ENCODE data around the gene RAB6A.
"Not testable (repeated sequence)": the region's sequence is repeated elsewhere in the genome, so short reads cannot be mapped to it uniquely, and the experiment has no call there.

RAB6A gene

DNA sequence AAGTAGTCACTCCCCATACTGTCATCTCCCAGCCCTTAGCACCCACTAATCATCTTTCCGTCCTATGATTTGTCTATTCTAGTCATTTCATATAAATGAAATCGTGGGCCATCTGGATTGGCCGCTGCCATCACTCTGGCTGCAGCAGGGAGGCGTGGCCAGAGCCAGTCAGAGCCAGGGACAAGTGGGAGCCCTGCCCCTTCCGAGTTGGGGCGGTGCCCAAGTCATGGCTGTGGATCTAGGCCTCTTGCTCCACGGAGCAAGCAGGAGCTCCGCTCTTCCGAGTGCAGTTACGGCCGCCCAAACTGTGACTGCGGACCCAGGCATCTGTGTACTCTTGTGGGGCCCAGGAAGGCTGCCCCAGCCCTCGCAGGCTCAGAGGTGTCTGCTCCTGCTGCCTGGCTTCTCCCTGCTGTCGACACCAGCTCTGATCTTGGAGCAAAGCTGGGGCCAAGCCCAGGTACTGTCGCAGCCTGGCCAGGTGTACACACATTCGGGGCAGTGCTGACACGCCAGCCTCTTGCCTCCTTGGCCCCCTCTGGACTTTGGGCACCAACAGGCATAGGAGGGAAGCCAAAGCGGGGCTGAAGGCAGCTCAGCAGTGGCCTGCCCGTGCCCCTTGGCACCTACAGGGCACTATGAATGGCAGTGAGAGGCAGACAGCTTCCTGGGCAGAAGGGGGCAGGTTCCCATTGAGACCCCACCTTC lies 35.2 kb upstream of the RAB6A start:
- no peak for DNase-seq (ENCODE audit: low spot score)
- no peak overlapping the region for H3K27ac ChIP-seq

DNA sequence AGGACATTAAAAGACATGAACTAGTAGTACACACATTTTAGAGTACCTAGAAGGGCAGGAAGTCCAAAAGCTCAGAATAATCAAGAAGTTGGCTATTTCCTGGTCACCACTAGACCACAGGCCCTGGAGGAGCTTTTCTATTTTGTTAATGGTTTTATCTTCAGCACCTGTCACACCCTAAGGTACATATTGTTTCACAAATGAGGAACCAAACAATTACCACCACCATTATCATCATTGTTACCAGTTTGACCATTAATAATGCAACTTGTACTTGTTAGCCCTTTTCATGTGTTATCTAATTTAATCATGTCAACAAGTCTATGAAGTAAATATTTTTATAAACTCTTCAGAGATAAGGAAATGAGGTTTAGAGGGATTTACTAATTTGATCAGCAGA lies 31.7 kb upstream of the RAB6A start:
- H3K27ac ChIP-seq: no peak overlapping the region
- no peak for DNase-seq (ENCODE audit: low spot score)
- H3K4me3 ChIP-seq: no peak overlapping the region
- TF ChIP-seq, protein P1, sequence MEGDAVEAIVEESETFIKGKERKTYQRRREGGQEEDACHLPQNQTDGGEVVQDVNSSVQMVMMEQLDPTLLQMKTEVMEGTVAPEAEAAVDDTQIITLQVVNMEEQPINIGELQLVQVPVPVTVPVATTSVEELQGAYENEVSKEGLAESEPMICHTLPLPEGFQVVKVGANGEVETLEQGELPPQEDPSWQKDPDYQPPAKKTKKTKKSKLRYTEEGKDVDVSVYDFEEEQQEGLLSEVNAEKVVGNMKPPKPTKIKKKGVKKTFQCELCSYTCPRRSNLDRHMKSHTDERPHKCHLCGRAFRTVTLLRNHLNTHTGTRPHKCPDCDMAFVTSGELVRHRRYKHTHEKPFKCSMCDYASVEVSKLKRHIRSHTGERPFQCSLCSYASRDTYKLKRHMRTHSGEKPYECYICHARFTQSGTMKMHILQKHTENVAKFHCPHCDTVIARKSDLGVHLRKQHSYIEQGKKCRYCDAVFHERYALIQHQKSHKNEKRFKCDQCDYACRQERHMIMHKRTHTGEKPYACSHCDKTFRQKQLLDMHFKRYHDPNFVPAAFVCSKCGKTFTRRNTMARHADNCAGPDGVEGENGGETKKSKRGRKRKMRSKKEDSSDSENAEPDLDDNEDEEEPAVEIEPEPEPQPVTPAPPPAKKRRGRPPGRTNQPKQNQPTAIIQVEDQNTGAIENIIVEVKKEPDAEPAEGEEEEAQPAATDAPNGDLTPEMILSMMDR (IDR thresholded peaks at IDR 0.05): no peak

More for the DNA sequence above, 35.2 kb upstream of the RAB6A start:
- TF ChIP-seq, protein P1 (IDR thresholded peaks at IDR 0.05): no peak
- H3K4me3 ChIP-seq: no peak overlapping the region

DNA sequence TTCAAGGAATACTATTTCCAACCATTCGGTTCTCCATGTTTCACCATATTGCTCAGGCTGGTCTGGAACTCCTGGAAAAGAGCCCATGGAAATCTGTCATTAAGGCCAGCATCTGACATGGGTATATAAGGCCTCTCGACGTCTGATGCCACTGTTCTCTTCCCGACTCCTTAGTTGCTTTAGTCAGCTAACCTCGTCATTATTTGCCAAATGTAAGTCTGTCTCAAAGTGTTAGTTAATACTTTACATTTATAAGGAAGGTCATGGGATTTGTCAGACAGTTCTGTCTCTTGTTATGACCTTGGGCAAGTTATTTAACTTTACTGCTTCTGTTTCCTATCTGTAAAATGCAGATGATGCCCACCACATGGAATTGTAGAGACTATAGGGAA lies 28.4 kb upstream of the RAB6A start:
- Histone ChIP-seq H3K4me3 (no peak overlapping the region), H3K27ac (no peak overlapping the region)
- no peak for DNase-seq (ENCODE audit: low spot score)
- TF ChIP-seq, protein P1 (IDR thresholded peaks at IDR 0.05): no peak

DNA sequence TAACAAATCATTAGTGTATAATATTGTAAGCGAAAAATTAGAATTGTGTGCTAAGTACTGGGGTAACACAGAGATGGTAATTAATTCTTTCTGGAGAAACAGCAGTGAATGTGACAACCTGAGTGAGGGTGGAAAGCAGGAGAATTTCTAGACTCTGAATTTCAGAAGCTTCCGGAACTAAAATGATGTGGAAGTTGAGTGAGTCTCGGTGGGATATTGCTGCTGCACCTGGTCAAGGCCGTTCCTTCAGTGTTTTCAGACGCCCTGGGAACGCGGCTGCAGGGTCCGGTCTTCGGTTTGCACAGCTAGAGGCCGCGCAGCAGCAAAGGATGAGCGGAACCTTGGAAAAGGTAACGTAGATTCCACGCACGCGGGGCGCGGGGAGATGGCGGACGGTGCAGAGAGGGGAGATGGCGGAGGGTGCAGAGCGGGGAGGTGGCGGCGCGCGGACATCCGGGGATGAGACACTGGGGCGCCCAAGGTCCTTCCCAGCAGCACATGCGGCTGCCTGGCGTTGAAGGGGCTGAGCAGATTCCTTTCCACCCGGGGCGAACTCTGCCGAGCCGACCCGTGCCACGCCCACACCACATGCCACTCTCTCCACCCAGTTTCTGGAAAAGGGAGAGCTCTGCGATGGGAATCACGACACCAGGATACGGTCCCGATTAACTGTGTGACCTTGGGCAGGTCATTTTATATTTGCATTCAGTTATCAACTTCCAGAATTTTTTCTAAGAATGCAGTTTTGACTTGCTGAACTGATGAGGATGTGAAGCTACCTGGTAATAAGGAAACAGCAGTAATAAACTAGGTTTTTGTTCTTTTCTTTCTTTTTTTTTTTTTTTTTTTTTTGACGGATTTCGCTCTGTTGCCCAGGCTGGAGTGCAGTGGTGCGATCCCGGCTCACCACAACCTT lies 27.0 kb upstream of the RAB6A start, which contains the start of gene MRPL48:
Gene MRPL48 (plus strand): TSS at position 232 of the 916 bp plus-strand sequence. CDS start 98 bp downstream, at position 330.
- peak within 1 kb of the TSS; percentile 29 to 91 for H3K27ac ChIP-seq
- DNase-seq (ENCODE audit: low spot score): peak; percentile 92
- TF ChIP-seq, protein P1 (IDR thresholded peaks at IDR 0.05): no peak
- H3K4me3 ChIP-seq: peak within 1 kb of the TSS; percentile 88

DNA sequence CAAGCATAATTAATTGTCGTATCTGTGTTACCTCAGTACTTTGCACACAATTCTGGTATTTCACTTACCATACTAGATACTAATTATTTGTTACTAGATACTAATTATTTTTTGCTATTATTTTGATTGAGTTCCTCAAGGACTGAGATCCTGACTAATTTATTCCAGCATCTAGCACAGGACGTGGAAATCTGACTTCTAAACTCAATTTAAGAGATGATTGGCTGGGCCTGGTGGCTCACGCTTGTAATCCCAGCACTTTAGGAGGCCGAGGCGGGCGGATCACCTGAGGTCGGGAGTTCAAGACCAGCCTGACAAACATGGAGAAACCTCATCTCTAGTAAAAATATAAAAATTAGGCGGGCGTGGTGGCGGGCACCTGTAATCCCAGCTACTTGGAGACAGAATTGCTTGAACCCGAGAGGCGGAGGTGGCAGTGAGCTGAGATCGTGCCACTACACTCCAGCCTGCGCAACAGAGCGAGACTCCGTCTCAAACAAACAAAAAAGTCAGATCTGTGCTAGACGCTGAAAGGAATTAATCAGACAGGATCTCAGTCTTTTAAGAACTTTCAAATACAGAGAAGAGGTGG lies 26.3 kb upstream of the RAB6A start:
- peak overlapping the region; percentile 29 to 91 for H3K27ac ChIP-seq
- DNase-seq (ENCODE audit: low spot score): no peak
- peak overlapping the region; percentile 88 for H3K4me3 ChIP-seq
- TF ChIP-seq, protein P1 (IDR thresholded peaks at IDR 0.05): no peak

DNA sequence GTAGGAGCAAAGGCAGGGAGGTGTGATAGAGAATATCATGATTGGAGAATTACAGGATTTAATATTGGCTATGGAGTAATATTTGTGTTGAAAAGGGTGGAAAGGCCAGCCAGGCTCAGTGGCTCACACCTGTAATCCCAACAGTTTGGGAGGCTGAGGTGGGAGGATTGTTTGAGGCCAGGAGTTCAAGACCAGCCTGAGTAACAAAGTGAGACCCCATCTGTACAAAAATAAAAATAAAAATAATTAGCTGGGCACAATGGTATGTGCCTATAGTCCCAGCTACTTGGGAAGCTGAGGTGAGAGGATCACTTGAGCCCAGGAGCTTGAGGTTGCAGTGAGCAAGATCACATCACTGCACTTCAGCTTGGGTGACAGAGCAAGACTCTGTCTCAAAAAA lies 24.6 kb upstream of the RAB6A start:
- DNase-seq (ENCODE audit: low spot score); H3K4me3 ChIP-seq; H3K27ac ChIP-seq: not testable (repeated sequence)

DNA sequence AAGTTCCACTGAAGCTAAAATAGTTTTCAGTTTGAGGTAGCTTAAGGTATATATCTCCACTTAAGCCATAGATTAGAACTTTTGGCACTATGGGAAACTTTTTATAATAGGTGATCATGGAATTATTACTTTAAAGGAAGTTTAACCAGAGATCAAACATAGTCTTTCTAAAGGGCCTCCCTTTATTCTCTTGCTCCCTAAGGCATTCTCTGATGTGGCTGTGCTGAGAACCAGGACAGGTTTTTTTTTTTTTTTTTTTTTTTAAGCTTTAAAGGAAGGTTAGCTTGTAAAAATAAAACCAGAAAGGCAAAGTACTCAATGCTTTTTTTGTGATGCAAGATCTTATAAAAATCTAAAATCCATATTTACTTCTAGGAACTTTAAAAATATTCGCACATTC lies 23.9 kb upstream of the RAB6A start:
- TF ChIP-seq, protein P1 (IDR thresholded peaks at IDR 0.05): no peak
- Histone ChIP-seq H3K27ac (no peak overlapping the region), H3K4me3 (no peak overlapping the region)
- DNase-seq (ENCODE audit: low spot score): no peak
